Measurements from ENCODE around the gene SZT2. TPM values are rescaled to one million over a fixed set of nuclear protein-coding genes. Genes with fewer than 3 reads are reported as not detected.

The SZT2 gene
- total RNA-seq, 6 experiments from 2014 or later = 17.2 to 21.8 (median 21.3) TPM

- TF ChIP-seq CTCF (IDR thresholded peaks at IDR 0.05) = no peak
- DNase-seq = no peak
- H3K9me3 Mint-ChIP-seq = no peaks in the 10 kb centered on the region
- peaks cover 5% of the 10 kb centered on the region; the same call in 1 of the 2 replicates for H3K27me3 Mint-ChIP-seq (ENCODE audit: insufficient read depth)
- H3K4me1 Mint-ChIP-seq (ENCODE audit: low read depth) = peaks cover 5% of the 10 kb centered on the region; the same call in 1 of the 2 replicates
- peaks cover 22% of the 10 kb centered on the region for H3K36me3 Mint-ChIP-seq (ENCODE audit: low read depth)
- H3K27ac Mint-ChIP-seq = no peak overlapping the region
- H3K4me3 Mint-ChIP-seq = no peak overlapping the region
Measured at GRCh38 chr1:43421976-43422750, 32.5 kb downstream of the SZT2 start.

- no peak overlapping the region for H3K27ac Mint-ChIP-seq
- H3K36me3 Mint-ChIP-seq (ENCODE audit: low read depth) = peaks cover 25% of the 10 kb centered on the region
- TF ChIP-seq CTCF (IDR thresholded peaks at IDR 0.05) = no peak
- H3K9me3 Mint-ChIP-seq = no peaks in the 10 kb centered on the region
- H3K27me3 Mint-ChIP-seq (ENCODE audit: insufficient read depth) = peaks cover 5% of the 10 kb centered on the region; the same call in 1 of the 2 replicates
- peaks cover 5% of the 10 kb centered on the region; the same call in 1 of the 2 replicates for H3K4me1 Mint-ChIP-seq (ENCODE audit: low read depth)
- H3K4me3 Mint-ChIP-seq = no peak overlapping the region
- DNase-seq = no peak
Measured at GRCh38 chr1:43422995-43423671, 33.4 kb downstream of the SZT2 start.

- H3K4me1 Mint-ChIP-seq (ENCODE audit: low read depth) = peaks cover 5% of the 10 kb centered on the region; the same call in 1 of the 2 replicates
- no peak for TF ChIP-seq CTCF (IDR thresholded peaks at IDR 0.05)
- peaks cover 25% of the 10 kb centered on the region for H3K36me3 Mint-ChIP-seq (ENCODE audit: low read depth)
- no peak overlapping the region; the same call in 1 of the 2 replicates for H3K27ac Mint-ChIP-seq
- H3K4me3 Mint-ChIP-seq = no peak overlapping the region
- H3K9me3 Mint-ChIP-seq = no peaks in the 10 kb centered on the region
- DNase-seq = no peak
- H3K27me3 Mint-ChIP-seq (ENCODE audit: insufficient read depth) = peaks cover 5% of the 10 kb centered on the region; the same call in 1 of the 2 replicates
Measured at GRCh38 chr1:43423672-43424550, 34.2 kb downstream of the SZT2 start.

- no peak for DNase-seq
- H3K4me3 Mint-ChIP-seq = no peak overlapping the region
- H3K27ac Mint-ChIP-seq = no peak overlapping the region
- peaks cover 5% of the 10 kb centered on the region; the same call in 1 of the 2 replicates for H3K4me1 Mint-ChIP-seq (ENCODE audit: low read depth)
- H3K36me3 Mint-ChIP-seq (ENCODE audit: low read depth) = peaks cover 25% of the 10 kb centered on the region
- H3K9me3 Mint-ChIP-seq = no peaks in the 10 kb centered on the region
- no peak for TF ChIP-seq CTCF (IDR thresholded peaks at IDR 0.05)
- H3K27me3 Mint-ChIP-seq (ENCODE audit: insufficient read depth) = peaks cover 5% of the 10 kb centered on the region; the same call in 1 of the 2 replicates
Measured at GRCh38 chr1:43425045-43425444, 35.3 kb downstream of the SZT2 start.

- Mint-ChIP-seq H3K4me3 (no peak overlapping the region), H3K36me3 (ENCODE audit: low read depth) (peaks cover 22% of the 10 kb centered on the region), H3K27me3 (ENCODE audit: insufficient read depth) (peaks cover 5% of the 10 kb centered on the region; the same call in 1 of the 2 replicates), H3K27ac (no peak overlapping the region), H3K4me1 (ENCODE audit: low read depth) (peaks cover 5% of the 10 kb centered on the region; the same call in 1 of the 2 replicates), H3K9me3 (no peaks in the 10 kb centered on the region)
- DNase-seq = no peak
- TF ChIP-seq CTCF (IDR thresholded peaks at IDR 0.05) = no peak
Measured at GRCh38 chr1:43426221-43426620, 36.5 kb downstream of the SZT2 start.
